Ishikawa (cell line): ENCODE data around the gene ARID5B.

Experiments used
- CEBPB ChIP-seq: IDR thresholded peaks from 2 replicates; pipeline ENCODE4 v1.6.1; 2012
- EP300 ChIP-seq: IDR thresholded peaks from 2 replicates; pipeline ENCODE4 v1.6.1; 2012; ENCODE audit warnings: borderline replicate concordance
- TCF12 ChIP-seq: IDR thresholded peaks from 2 replicates; pipeline ENCODE4 v1.6.1; 2012; ENCODE audit warnings: low read depth
- ZBTB7A ChIP-seq: IDR thresholded peaks from 2 replicates; pipeline ENCODE4 v1.6.1; 2012; ENCODE audit warnings: low read depth
- TF ChIP-seq, protein P1 (sequence below): IDR thresholded peaks from 2 replicates; pipeline ENCODE4 v1.6.1; 2012

DNA sequence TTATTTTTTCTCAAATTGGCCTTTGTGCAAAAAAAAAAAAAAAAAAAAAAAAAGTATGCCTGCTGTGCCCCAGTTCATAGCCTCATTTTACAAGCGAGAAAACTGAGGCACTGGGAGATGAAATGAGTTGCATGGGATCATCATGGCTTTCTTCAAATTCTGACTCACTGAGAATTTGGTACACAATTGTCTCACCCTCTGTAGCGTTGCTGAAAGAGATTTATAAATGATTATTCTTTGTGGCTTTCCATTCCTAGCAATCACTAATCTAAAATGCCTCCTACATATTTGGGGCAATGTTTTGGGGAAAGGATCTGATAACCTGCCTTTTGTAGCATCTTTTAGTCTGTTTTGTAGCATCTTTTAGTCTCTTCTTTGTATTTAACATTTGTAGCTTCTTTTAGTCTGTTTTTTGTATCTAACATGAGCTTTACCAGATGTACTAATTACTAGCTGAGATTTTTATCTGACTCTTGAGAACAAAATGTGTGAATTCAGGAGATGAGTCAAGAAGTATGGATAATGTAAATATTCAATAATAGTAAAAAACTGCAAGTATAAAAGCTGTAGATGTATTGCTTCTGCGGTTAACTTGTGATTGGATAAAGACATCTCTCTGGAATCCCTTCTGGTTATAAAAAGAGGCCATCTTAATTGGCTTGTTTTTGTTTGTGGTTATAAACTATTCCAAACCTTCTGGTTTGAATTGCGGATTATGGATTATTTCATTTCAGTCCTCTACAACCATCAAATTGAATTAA, 161.4 kb downstream of the ARID5B start:
- TF ChIP-seq EP300, result no peak
- no peak for TF ChIP-seq TCF12
- TF ChIP-seq CEBPB, result no peak
- TF ChIP-seq ZBTB7A, result no peak
- TF ChIP-seq, protein P1, sequence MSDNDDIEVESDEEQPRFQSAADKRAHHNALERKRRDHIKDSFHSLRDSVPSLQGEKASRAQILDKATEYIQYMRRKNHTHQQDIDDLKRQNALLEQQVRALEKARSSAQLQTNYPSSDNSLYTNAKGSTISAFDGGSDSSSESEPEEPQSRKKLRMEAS, result no peak
